ENCODE results near the gene PCDH1. TPM values are rescaled to one million over a fixed set of nuclear protein-coding genes. Genes with fewer than 3 reads are reported as not detected.

PCDH1 gene
- total RNA-seq, 4 donors from 2014 or later: 92.5 to 217 (median 164) TPM

GRCh38 chr5:141915881-141916336 is 37.7 kb upstream of the PCDH1 start:
- peak; percentile 27 for DNase-seq
- Histone ChIP-seq H3K4me1 (peaks cover 8 to 50% (median 24%) of the 10 kb centered on the region in 4 donors), H3K27me3 (peaks cover 9% of the 10 kb centered on the region), H3K4me3 (no peak overlapping the region), H3K9me3 (no peaks in the 10 kb centered on the region), H3K36me3 (no peaks in the 10 kb centered on the region), H3K27ac (no peak overlapping the region)
- in situ Hi-C loops (cut with MboI; ENCODE audit: low pct_ligation_motif_present in 1 of 4, low pct_unique_long_range_greater_than_20kb in 1 of 4, low sequenced_read_pairs in 3 of 4) (no loop called here), intact Hi-C loops (cut with DNase I; ENCODE audit: low total_unique reads) (no loop called here)
- no peak for TF ChIP-seq POLR2AphosphoS5 (IDR thresholded peaks at IDR 0.05)
- no peak for TF ChIP-seq POLR2A (IDR thresholded peaks at IDR 0.05)
- TF ChIP-seq EP300 (IDR thresholded peaks at IDR 0.05; ENCODE audit: low read depth): no peak
- no peak for TF ChIP-seq CTCF (IDR thresholded peaks at IDR 0.05)
- WGBS, 2 donors (ENCODE audit: low coverage in 1 of 2): 67 to 70% methylated on average over 1 to 6 of the region's 6 CpGs

- Histone ChIP-seq H3K27ac (no peak overlapping the region), H3K9me3 (no peaks in the 10 kb centered on the region), H3K4me3 (no peak overlapping the region), H3K36me3 (no peaks in the 10 kb centered on the region), H3K4me1 (peaks cover 8 to 47% (median 24%) of the 10 kb centered on the region in 4 donors), H3K27me3 (peaks cover 9% of the 10 kb centered on the region)
- 95 to 96% methylated on average over 3 of the region's 3 CpGs for WGBS, 2 donors (ENCODE audit: low coverage in 1 of 2)
- intact Hi-C loops (cut with DNase I; ENCODE audit: low total_unique reads): no loop called here
- no peak for TF ChIP-seq POLR2AphosphoS5 (IDR thresholded peaks at IDR 0.05)
- TF ChIP-seq CTCF (IDR thresholded peaks at IDR 0.05): no peak
- TF ChIP-seq EP300 (IDR thresholded peaks at IDR 0.05; ENCODE audit: low read depth): no peak
- no peak for TF ChIP-seq POLR2A (IDR thresholded peaks at IDR 0.05)
- in situ Hi-C loops (cut with MboI; ENCODE audit: low pct_ligation_motif_present in 1 of 4, low pct_unique_long_range_greater_than_20kb in 1 of 4, low sequenced_read_pairs in 3 of 4): no loop called here
- DNase-seq: no peak
These were observed 36.6 kb upstream of the PCDH1 start for GRCh38 chr5:141914797-141915196.

GRCh38 chr5:141914199-141914743 is 36.1 kb upstream of the PCDH1 start:
- TF ChIP-seq CTCF (IDR thresholded peaks at IDR 0.05) (peak in 2 of 5 experiments; percentile 14 to 20), EP300 (IDR thresholded peaks at IDR 0.05; ENCODE audit: low read depth) (no peak), POLR2A (IDR thresholded peaks at IDR 0.05) (no peak), POLR2AphosphoS5 (IDR thresholded peaks at IDR 0.05) (no peak)
- no peak overlapping the region for H3K27ac ChIP-seq

GRCh38 chr5:141913560-141914198 is 35.5 kb upstream of the PCDH1 start:
- in situ Hi-C loops (cut with MboI; ENCODE audit: low pct_ligation_motif_present in 1 of 4, low pct_unique_long_range_greater_than_20kb in 1 of 4, low sequenced_read_pairs in 3 of 4): no loop called here
- intact Hi-C loops (cut with DNase I; ENCODE audit: low total_unique reads): no loop called here
- Histone ChIP-seq H3K4me3 (peak overlapping the region in 3 of 4 donors; percentile 19 to 54 (median 31)), H3K27me3 (peaks cover 9% of the 10 kb centered on the region), H3K27ac (no peak overlapping the region), H3K9me3 (no peaks in the 10 kb centered on the region), H3K36me3 (no peaks in the 10 kb centered on the region), H3K4me1 (peaks cover 8 to 37% (median 18%) of the 10 kb centered on the region in 4 donors)
- TF ChIP-seq EP300 (IDR thresholded peaks at IDR 0.05; ENCODE audit: low read depth) (no peak), POLR2A (IDR thresholded peaks at IDR 0.05) (no peak), CTCF (IDR thresholded peaks at IDR 0.05) (no peak), POLR2AphosphoS5 (IDR thresholded peaks at IDR 0.05) (no peak)
- WGBS, 2 donors (ENCODE audit: low coverage in 1 of 2): 20 to 25% methylated on average over 8 to 16 of the region's 16 CpGs
- no peak for DNase-seq

More at GRCh38 chr5:141914199-141914743, 36.1 kb upstream of the PCDH1 start:
- in situ Hi-C loops (cut with MboI; ENCODE audit: low pct_ligation_motif_present in 1 of 4, low pct_unique_long_range_greater_than_20kb in 1 of 4, low sequenced_read_pairs in 3 of 4): no loop called here
- H3K4me3 ChIP-seq: peak overlapping the region in 3 of 4 donors; percentile 19 to 54 (median 31)
- H3K9me3 ChIP-seq: no peaks in the 10 kb centered on the region
- peaks cover 8 to 42% (median 21%) of the 10 kb centered on the region in 4 donors for H3K4me1 ChIP-seq
- intact Hi-C loops (cut with DNase I; ENCODE audit: low total_unique reads): no loop called here
- peaks cover 9% of the 10 kb centered on the region for H3K27me3 ChIP-seq
- DNase-seq: peak; percentile 71
- WGBS, 2 donors (ENCODE audit: low coverage in 1 of 2): 17 to 43% methylated on average over 1 to 16 of the region's 40 CpGs
- no peaks in the 10 kb centered on the region for H3K36me3 ChIP-seq

Data from transverse colon (tissue), 4 donors.